ENCODE results near the gene PELO.

Gene PELO

DNA sequence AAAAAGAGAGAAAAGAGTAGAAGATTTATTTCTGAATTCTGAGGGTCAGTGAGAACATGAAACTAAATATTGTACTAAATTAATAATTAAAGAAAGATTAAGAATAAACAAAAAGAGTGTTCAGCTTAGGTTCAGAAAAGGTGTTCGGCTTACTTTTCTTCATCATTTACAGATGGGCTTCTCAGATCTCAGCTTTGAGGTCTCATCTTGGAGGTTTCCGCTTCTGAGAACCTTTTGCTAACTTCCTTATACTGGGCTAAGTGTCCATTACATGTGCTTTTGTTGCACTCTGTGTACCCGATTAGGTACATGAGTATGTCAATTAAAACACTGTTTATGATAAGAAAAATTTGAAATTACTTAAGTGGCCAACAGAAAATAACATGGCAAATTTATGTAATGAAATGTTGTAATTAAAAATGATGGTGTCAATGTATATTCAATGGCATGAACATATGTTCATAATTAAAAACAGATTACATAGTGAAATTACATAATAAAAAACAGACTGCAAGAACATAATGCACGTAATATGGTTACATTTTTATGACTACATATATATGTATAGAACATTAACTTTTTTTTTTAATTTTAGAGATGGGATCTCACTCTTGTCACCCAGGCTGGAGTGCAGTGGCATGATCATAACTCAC, 17.3 kb upstream of the PELO start:
- H3K4me3 ChIP-seq (ENCODE audit: low read depth in 1 of 5, low read length in 5 of 5): no peak overlapping the region
- no peak overlapping the region for H3K9ac ChIP-seq (ENCODE audit: low read length in 5 of 5)
- no peaks in the 10 kb centered on the region for H3K9me3 ChIP-seq (ENCODE audit: control insufficient read depth in 5 of 5, low read length in 5 of 5)
- H3K36me3 ChIP-seq (ENCODE audit: control insufficient read depth in 5 of 5, insufficient read depth in 5 of 5, low read length in 5 of 5): no peaks in the 10 kb centered on the region
- H3K27me3 ChIP-seq (ENCODE audit: control insufficient read depth in 5 of 5, insufficient read depth in 4 of 5, low read length in 5 of 5): no peaks in the 10 kb centered on the region
- no peak overlapping the region for H3K27ac ChIP-seq (ENCODE audit: low read depth, low read length)
- H3K4me1 ChIP-seq (ENCODE audit: control insufficient read depth in 5 of 5, insufficient read depth in 5 of 5, low read length in 5 of 5): peaks cover 0 to 13% (median 0%) of the 10 kb centered on the region in 5 donors

DNA sequence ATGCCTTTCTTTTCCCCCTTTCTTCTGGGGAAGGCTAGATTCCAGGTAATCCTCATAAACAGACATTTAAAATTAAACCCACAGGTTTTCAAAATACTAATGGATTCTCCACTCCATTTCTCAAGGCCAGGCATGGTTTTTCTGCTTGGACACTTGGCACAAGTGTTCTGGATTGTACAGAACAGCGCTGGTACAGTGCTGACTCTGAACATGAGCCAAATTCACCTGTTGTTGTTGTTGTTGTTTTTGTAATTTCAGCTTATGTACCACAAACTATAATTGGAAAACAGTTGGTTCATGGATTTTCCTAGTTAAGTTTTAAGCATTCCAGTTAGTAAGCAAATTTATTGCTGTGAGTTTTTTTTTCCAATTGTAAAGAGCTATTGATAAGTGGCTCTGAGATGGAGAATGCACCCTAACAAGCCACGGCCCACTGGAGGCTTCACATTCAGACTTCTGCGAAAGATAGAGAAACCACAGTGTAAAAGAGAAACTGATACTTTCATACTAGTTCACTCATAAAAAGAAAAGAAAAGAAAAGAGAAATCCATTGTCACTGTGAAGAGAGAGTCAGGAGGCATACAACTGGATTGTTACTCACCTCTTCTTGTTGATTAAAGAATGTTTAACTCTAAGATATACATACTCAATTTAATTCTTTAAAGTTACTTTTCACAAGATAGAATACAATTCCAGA, 16.2 kb upstream of the PELO start:
- Histone ChIP-seq H3K27me3 (ENCODE audit: control insufficient read depth in 5 of 5, insufficient read depth in 4 of 5, low read length in 5 of 5) (no peaks in the 10 kb centered on the region), H3K4me1 (ENCODE audit: control insufficient read depth in 5 of 5, insufficient read depth in 5 of 5, low read length in 5 of 5) (peaks cover 0 to 21% (median 2%) of the 10 kb centered on the region in 5 donors), H3K36me3 (ENCODE audit: control insufficient read depth in 5 of 5, insufficient read depth in 5 of 5, low read length in 5 of 5) (no peaks in the 10 kb centered on the region), H3K9ac (ENCODE audit: low read length in 5 of 5) (no peak overlapping the region), H3K4me3 (ENCODE audit: low read depth in 1 of 5, low read length in 5 of 5) (no peak overlapping the region), H3K27ac (ENCODE audit: low read depth, low read length) (peak overlapping the region; percentile 2), H3K9me3 (ENCODE audit: control insufficient read depth in 5 of 5, low read length in 5 of 5) (no peaks in the 10 kb centered on the region)

DNA sequence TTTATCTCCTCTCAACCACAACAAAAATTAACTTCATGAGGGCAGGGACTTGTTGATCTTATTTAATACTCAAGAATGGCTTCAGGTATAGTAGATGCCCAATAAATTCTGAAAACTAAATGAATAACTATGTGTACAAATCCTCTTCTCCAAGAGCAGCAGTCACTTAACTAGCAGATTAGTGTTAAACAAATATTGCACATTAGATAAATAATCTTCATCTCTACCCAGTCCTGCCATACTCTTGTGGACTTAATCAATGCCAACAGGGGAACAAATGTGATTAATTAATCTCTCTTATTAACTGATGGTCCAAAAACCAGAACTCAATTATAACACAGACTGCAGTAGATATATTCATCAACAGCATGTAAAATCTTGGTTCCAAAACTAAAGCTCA, 15.0 kb upstream of the PELO start:
- Histone ChIP-seq H3K27ac (ENCODE audit: low read depth, low read length) (no peak overlapping the region), H3K9ac (ENCODE audit: low read length in 5 of 5) (no peak overlapping the region), H3K9me3 (ENCODE audit: control insufficient read depth in 5 of 5, low read length in 5 of 5) (no peaks in the 10 kb centered on the region), H3K4me3 (ENCODE audit: low read depth in 1 of 5, low read length in 5 of 5) (no peak overlapping the region), H3K27me3 (ENCODE audit: control insufficient read depth in 5 of 5, insufficient read depth in 4 of 5, low read length in 5 of 5) (no peaks in the 10 kb centered on the region), H3K4me1 (ENCODE audit: control insufficient read depth in 5 of 5, insufficient read depth in 5 of 5, low read length in 5 of 5) (peaks cover 0 to 23% (median 2%) of the 10 kb centered on the region in 5 donors), H3K36me3 (ENCODE audit: control insufficient read depth in 5 of 5, insufficient read depth in 5 of 5, low read length in 5 of 5) (no peaks in the 10 kb centered on the region)

DNA sequence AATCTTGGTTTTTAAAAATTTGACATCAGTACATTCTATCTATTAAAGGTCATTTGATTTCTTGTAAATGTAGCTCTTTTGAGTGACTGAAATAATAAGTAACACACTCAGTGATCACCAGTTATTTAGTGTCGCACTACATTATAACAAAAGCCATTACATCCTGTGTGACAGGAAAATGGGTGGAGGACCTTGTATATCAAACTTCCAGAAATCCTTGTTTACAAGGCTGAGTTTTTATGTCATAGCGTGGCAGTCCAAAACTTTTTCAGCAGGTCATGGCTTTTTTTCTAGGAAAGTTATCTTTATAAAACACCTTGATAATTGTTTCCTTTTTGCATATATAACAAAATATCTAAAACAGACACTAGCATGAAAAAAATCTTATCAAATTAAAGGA, 14.4 kb upstream of the PELO start:
- H3K27me3 ChIP-seq (ENCODE audit: control insufficient read depth in 5 of 5, insufficient read depth in 4 of 5, low read length in 5 of 5): no peaks in the 10 kb centered on the region
- H3K9ac ChIP-seq (ENCODE audit: low read length in 5 of 5): no peak overlapping the region
- no peaks in the 10 kb centered on the region for H3K9me3 ChIP-seq (ENCODE audit: control insufficient read depth in 5 of 5, low read length in 5 of 5)
- H3K4me3 ChIP-seq (ENCODE audit: low read depth in 1 of 5, low read length in 5 of 5): no peak overlapping the region
- no peak overlapping the region for H3K27ac ChIP-seq (ENCODE audit: low read depth, low read length)
- peaks cover 0 to 23% (median 2%) of the 10 kb centered on the region in 5 donors for H3K4me1 ChIP-seq (ENCODE audit: control insufficient read depth in 5 of 5, insufficient read depth in 5 of 5, low read length in 5 of 5)
- H3K36me3 ChIP-seq (ENCODE audit: control insufficient read depth in 5 of 5, insufficient read depth in 5 of 5, low read length in 5 of 5): no peaks in the 10 kb centered on the region

DNA sequence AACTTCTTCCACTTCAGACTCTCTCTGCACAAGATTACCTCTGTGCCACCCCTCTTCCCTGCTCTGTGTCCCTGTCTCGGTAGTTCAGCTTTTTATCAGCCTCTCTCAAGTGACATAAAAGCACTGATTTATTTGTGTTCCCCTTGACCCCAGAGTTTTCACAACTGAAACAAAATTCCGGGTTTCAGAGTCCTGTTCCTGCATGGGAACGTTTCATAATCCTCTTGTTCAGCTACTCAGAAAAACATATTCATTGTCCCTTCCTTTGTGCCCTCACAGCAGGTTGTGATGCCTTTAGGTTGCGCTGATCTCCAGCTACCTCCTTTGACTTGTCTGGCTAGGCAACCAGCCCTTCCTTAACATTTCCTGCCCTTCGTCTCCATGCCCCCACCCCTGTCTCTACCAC, 13.7 kb upstream of the PELO start:
- no peaks in the 10 kb centered on the region for H3K36me3 ChIP-seq (ENCODE audit: control insufficient read depth in 5 of 5, insufficient read depth in 5 of 5, low read length in 5 of 5)
- H3K4me1 ChIP-seq (ENCODE audit: control insufficient read depth in 5 of 5, insufficient read depth in 5 of 5, low read length in 5 of 5): peaks cover 0 to 21% (median 2%) of the 10 kb centered on the region in 5 donors
- H3K4me3 ChIP-seq (ENCODE audit: low read depth in 1 of 5, low read length in 5 of 5): no peak overlapping the region
- H3K27me3 ChIP-seq (ENCODE audit: control insufficient read depth in 5 of 5, insufficient read depth in 4 of 5, low read length in 5 of 5): no peaks in the 10 kb centered on the region
- H3K9ac ChIP-seq (ENCODE audit: low read length in 5 of 5): peak overlapping the region in 1 of 5 donors; percentile 6
- H3K27ac ChIP-seq (ENCODE audit: low read depth, low read length): peak overlapping the region; percentile 22
- H3K9me3 ChIP-seq (ENCODE audit: control insufficient read depth in 5 of 5, low read length in 5 of 5): peaks cover 0 to 3% (median 0%) of the 10 kb centered on the region in 5 donors

DNA sequence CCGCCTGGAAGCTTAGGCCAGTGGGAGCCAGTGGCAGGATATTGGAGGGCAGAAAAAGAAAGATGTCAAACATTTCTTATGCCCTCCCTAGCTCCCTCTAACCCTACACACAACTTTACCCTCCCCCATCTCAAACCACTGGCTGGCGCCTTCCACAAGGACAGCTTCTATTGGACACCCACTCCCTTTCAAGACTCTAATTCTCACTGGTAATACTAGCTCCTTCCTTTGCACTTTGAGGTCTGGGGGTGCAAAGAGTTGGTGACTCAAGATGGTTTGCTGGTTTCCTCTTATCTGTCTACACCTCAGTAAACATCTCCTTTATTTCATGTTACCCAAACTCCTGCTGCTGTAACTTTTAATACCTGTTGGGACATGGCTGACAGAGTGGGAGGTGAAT, 11.6 kb upstream of the PELO start:
- no peak overlapping the region for H3K4me3 ChIP-seq (ENCODE audit: low read depth in 1 of 5, low read length in 5 of 5)
- no peaks in the 10 kb centered on the region for H3K27me3 ChIP-seq (ENCODE audit: control insufficient read depth in 5 of 5, insufficient read depth in 4 of 5, low read length in 5 of 5)
- peaks cover 0 to 4% (median 0%) of the 10 kb centered on the region in 5 donors for H3K9me3 ChIP-seq (ENCODE audit: control insufficient read depth in 5 of 5, low read length in 5 of 5)
- H3K9ac ChIP-seq (ENCODE audit: low read length in 5 of 5): no peak overlapping the region
- no peak overlapping the region for H3K27ac ChIP-seq (ENCODE audit: low read depth, low read length)
- peaks cover 0 to 21% (median 2%) of the 10 kb centered on the region in 5 donors for H3K4me1 ChIP-seq (ENCODE audit: control insufficient read depth in 5 of 5, insufficient read depth in 5 of 5, low read length in 5 of 5)
- no peaks in the 10 kb centered on the region for H3K36me3 ChIP-seq (ENCODE audit: control insufficient read depth in 5 of 5, insufficient read depth in 5 of 5, low read length in 5 of 5)

DNA sequence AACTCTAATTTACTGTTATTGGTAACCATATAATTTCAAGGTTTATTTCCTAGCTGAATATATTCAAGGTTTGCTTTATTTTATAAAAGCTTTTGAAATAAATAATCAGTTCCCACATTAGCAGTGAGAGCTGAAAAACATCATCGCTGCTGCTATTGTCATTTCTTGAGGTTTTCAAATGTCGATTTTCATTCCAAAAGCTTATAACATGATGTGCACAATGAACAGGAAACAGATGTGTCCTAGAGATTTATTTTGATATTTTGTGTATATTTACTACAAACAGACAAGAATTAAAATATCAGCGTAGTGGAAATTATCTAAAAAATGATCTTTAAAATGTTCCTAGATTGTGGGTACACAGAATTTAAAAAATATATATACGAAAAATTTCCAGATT, 10.5 kb upstream of the PELO start:
- no peak overlapping the region for H3K27ac ChIP-seq (ENCODE audit: low read depth, low read length)
- no peaks in the 10 kb centered on the region for H3K27me3 ChIP-seq (ENCODE audit: control insufficient read depth in 5 of 5, insufficient read depth in 4 of 5, low read length in 5 of 5)
- no peaks in the 10 kb centered on the region for H3K36me3 ChIP-seq (ENCODE audit: control insufficient read depth in 5 of 5, insufficient read depth in 5 of 5, low read length in 5 of 5)
- H3K9ac ChIP-seq (ENCODE audit: low read length in 5 of 5): no peak overlapping the region
- H3K4me1 ChIP-seq (ENCODE audit: control insufficient read depth in 5 of 5, insufficient read depth in 5 of 5, low read length in 5 of 5): peaks cover 0 to 18% (median 2%) of the 10 kb centered on the region in 5 donors
- H3K9me3 ChIP-seq (ENCODE audit: control insufficient read depth in 5 of 5, low read length in 5 of 5): peaks cover 0 to 4% (median 0%) of the 10 kb centered on the region in 5 donors
- H3K4me3 ChIP-seq (ENCODE audit: low read depth in 1 of 5, low read length in 5 of 5): no peak overlapping the region

DNA sequence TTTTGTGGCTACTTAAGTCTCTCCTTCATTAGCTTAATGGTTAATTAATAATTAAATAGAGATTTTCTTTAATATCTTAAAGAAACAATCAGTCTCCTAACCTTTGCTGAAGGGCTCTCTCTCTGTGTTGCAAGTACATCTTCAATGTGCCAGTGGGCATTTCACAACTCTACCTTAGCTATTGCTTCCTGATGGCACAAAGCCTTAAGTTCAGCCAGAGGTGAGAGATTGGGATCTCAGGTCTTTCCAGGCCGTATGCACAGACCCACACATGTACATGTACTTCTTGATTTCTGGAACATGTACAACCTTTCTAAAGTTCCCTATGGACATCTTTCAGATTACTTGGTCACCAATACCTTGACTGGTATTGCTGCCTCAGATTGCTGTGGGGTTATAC, 8.9 kb upstream of the PELO start:
- H3K36me3 ChIP-seq (ENCODE audit: control insufficient read depth in 5 of 5, insufficient read depth in 5 of 5, low read length in 5 of 5): no peaks in the 10 kb centered on the region
- no peak overlapping the region for H3K4me3 ChIP-seq (ENCODE audit: low read depth in 1 of 5, low read length in 5 of 5)
- H3K27ac ChIP-seq (ENCODE audit: low read depth, low read length): no peak overlapping the region
- peaks cover 0 to 16% (median 2%) of the 10 kb centered on the region in 5 donors for H3K4me1 ChIP-seq (ENCODE audit: control insufficient read depth in 5 of 5, insufficient read depth in 5 of 5, low read length in 5 of 5)
- H3K9me3 ChIP-seq (ENCODE audit: control insufficient read depth in 5 of 5, low read length in 5 of 5): peaks cover 0 to 4% (median 0%) of the 10 kb centered on the region in 5 donors
- no peak overlapping the region for H3K9ac ChIP-seq (ENCODE audit: low read length in 5 of 5)
- no peaks in the 10 kb centered on the region for H3K27me3 ChIP-seq (ENCODE audit: control insufficient read depth in 5 of 5, insufficient read depth in 4 of 5, low read length in 5 of 5)

DNA sequence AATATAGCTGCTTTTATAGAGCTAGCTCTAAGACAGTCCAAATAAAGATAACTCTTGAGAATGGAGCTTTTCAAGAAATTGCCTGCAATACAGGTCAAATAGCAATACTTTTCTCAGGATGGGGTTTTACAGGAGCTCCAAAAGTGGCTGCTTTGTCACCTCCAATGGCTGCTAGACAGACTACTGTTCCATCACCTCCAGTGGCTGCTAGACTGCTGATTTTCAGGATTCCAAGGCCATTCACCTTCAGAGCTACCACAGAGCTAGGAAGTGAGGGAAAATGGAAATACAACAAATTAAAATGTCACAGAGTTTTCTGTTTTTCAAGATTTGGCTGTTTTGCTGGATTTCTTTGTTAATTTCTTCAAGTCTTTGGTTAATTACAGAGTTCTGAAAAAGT, 8.5 kb upstream of the PELO start:
- no peak overlapping the region for H3K27ac ChIP-seq (ENCODE audit: low read depth, low read length)
- no peaks in the 10 kb centered on the region for H3K36me3 ChIP-seq (ENCODE audit: control insufficient read depth in 5 of 5, insufficient read depth in 5 of 5, low read length in 5 of 5)
- H3K4me3 ChIP-seq (ENCODE audit: low read depth in 1 of 5, low read length in 5 of 5): no peak overlapping the region
- peaks cover 0 to 14% (median 0%) of the 10 kb centered on the region in 5 donors for H3K4me1 ChIP-seq (ENCODE audit: control insufficient read depth in 5 of 5, insufficient read depth in 5 of 5, low read length in 5 of 5)
- H3K9me3 ChIP-seq (ENCODE audit: control insufficient read depth in 5 of 5, low read length in 5 of 5): peaks cover 0 to 4% (median 0%) of the 10 kb centered on the region in 5 donors
- H3K27me3 ChIP-seq (ENCODE audit: control insufficient read depth in 5 of 5, insufficient read depth in 4 of 5, low read length in 5 of 5): no peaks in the 10 kb centered on the region
- H3K9ac ChIP-seq (ENCODE audit: low read length in 5 of 5): no peak overlapping the region

DNA sequence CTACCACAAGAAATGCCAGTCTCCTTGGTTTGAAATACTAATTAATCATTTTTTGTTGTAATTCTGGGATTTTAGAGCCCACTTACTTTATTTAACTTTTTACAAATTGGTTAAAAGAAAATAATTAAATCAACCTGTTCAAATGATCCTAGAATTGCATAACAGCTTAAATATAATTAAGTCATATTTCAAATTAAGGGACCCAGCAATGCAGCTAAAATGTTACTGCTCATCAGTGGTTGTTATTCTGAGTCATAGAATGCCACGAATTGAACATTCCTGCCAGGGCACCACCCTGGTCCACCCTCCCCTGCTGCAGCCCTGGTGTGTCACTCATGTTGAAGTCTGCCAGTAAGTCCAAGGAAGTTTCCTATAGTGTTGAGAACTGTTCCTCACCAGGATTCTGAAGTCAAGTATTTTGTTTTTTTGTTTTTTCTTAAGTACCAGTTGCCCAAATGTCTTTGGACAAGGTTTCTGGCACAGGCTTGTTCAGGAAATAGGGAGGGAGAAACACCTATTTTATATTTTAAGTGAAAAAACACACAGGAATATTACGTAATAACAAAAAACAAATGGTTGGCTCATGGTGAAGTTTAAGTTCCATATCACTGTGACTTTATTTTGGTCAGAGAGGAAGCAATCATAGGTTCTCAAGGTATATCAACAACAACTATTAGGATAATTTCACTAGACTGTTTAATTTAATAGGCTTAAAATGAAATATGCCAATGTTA, 4.3 kb upstream of the PELO start:
- Histone ChIP-seq H3K4me3 (ENCODE audit: low read depth in 1 of 5, low read length in 5 of 5) (no peak overlapping the region), H3K36me3 (ENCODE audit: control insufficient read depth in 5 of 5, insufficient read depth in 5 of 5, low read length in 5 of 5) (no peaks in the 10 kb centered on the region), H3K9ac (ENCODE audit: low read length in 5 of 5) (no peak overlapping the region), H3K9me3 (ENCODE audit: control insufficient read depth in 5 of 5, low read length in 5 of 5) (peaks cover 0 to 4% (median 0%) of the 10 kb centered on the region in 5 donors), H3K27me3 (ENCODE audit: control insufficient read depth in 5 of 5, insufficient read depth in 4 of 5, low read length in 5 of 5) (no peaks in the 10 kb centered on the region), H3K27ac (ENCODE audit: low read depth, low read length) (peak overlapping the region; percentile 25), H3K4me1 (ENCODE audit: control insufficient read depth in 5 of 5, insufficient read depth in 5 of 5, low read length in 5 of 5) (peaks cover 0 to 17% (median 9%) of the 10 kb centered on the region in 5 donors)

All from subcutaneous abdominal adipose tissue (tissue), 5 donors.